ENCODE measurements around the gene C3orf62.

The C3orf62 gene

GRCh38 chr3:49269443-49270155 lies 7.4 kb downstream of the C3orf62 start:
- no peak for DNase-seq (ENCODE audit: low spot score)
- TF ChIP-seq, protein P1, sequence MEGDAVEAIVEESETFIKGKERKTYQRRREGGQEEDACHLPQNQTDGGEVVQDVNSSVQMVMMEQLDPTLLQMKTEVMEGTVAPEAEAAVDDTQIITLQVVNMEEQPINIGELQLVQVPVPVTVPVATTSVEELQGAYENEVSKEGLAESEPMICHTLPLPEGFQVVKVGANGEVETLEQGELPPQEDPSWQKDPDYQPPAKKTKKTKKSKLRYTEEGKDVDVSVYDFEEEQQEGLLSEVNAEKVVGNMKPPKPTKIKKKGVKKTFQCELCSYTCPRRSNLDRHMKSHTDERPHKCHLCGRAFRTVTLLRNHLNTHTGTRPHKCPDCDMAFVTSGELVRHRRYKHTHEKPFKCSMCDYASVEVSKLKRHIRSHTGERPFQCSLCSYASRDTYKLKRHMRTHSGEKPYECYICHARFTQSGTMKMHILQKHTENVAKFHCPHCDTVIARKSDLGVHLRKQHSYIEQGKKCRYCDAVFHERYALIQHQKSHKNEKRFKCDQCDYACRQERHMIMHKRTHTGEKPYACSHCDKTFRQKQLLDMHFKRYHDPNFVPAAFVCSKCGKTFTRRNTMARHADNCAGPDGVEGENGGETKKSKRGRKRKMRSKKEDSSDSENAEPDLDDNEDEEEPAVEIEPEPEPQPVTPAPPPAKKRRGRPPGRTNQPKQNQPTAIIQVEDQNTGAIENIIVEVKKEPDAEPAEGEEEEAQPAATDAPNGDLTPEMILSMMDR (IDR thresholded peaks at IDR 0.05; ENCODE audit: extremely low read depth, missing control alignments): no peak

DNA sequence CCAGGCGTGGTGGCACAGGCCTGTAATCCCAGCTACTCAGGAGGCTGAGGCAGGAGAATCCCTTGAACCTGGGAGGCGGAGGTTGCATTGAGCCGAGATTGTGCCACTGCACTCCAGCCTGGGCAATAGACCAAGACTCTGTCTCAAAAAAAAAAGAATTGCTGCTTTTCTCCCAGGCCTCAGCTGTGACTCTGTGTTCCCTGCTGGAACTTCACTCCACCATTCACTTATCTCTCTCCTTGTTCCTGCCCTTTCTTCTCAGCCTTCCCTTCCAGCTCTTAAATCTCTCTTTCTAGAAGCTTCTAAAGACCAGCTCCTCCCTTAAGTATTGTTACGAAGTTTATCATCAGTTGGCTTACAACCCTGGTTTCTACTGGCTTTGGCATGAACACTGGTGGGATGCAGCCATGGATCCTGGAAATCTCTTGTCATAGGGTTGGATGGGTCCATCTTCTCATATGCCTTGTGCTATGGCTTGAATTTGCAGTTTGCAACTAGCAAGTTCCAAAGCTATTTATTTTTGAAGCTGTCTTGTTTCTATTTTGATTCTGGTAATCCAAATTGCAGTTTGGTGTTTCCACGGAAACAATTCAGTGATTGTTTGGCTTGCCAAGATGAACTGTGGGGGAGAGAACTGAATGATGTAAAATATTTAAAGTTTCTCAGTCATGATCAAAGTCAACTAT lies 10.5 kb downstream of the C3orf62 start:
- DNase-seq (ENCODE audit: low spot score): no peak
- TF ChIP-seq, protein P1 (IDR thresholded peaks at IDR 0.05; ENCODE audit: extremely low read depth, missing control alignments): no peak

DNA sequence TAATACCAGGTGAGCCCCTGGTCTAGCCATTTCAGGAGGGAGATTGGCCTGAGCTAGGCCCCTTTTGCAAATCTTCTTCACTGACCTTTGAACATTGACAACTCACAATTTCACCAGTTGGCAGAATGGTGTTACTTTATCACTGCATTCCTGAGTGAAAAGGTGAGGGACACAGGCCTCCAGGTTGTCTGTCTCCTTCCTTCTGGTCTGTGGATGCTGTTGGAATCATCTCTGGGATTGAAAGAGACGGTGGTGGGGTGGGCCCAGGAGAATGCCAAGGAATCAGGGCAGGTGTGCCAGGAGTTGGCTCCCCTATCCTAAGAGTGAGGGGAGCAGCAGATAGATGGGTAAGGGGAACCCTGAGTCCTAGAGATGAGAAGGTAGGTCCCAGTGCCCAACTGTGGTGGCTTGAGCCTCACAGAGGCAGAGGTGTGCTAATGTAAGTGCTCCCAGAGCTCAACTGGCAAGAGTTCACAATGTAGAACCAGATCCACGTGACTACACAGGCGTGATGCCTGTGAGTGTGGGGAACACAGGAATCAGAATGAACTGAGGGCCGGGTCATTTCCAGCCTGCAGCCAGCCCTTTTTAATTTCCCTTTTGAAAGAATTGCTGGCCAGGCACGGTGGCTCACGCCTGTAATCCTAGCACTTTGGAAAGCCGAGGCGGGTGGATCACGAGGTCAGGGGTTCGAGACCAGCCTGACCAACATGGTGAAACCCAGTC lies 11.2 kb downstream of the C3orf62 start:
- DNase-seq (ENCODE audit: low spot score): no peak
- TF ChIP-seq, protein P1 (IDR thresholded peaks at IDR 0.05; ENCODE audit: extremely low read depth, missing control alignments): no peak

DNA sequence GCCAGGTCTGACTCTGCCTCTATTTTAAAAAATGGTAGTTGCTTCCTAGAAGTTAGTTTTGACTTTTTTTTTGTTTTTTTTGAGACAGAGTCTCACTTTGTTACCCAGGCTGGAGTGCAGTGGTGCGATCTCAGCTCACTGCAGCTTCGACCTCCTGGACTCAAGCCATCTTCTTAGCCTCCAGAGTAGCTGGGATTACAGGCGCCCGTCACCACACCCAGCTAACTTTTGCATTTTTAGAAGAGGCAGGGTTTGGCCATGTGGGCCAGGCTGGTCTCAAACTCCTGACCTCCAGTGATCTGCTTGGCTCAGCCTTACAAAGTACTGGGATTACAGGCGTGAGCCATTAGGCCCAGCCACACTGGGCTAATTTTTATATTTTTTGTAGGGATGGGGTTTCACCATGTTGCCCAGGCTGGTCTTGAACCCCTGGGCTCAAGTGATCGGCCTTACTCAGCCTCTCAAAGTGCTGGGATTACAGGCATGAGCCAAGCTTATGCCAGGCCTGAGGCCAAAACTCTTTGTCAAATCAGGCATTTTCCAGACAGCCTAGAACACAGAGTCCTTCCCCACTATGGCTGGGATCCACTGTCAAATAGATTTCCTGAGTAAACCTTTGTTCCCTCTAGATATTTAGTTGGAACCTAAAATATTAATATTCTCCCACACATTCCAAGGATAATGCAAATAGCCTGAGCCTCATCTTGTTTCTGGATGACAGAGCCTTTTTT lies 13.7 kb downstream of the C3orf62 start:
- no peak for DNase-seq (ENCODE audit: low spot score)

DNA sequence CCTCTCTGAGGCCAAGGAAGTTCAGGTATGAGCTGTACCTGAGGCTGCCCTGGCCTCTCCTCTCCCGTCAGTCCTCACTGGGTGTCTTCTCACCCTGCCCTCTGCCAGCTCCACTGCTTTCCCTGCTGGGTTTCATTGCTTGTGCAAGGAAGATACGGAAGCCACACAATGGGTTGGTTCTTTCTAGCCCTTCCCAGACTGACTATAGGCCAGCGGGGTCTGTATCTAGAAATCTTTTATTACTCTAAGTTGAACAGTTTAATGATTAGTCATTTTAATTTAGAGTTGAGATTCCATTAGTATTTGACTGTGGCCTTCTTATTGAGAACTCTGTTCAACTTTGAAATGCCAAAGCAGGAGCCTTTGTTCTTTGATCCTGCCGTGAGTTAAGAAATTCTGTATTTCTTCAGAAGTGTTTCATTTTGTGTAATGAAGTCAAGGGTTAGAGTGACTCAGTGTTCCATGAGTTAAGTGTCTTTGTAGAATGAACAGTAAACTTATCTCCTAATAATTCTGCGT lies 16.2 kb downstream of the C3orf62 start:
- DNase-seq (ENCODE audit: low spot score): no peak
- TF ChIP-seq, protein P1 (IDR thresholded peaks at IDR 0.05; ENCODE audit: extremely low read depth, missing control alignments): no peak

More for the DNA sequence above, 13.7 kb downstream of the C3orf62 start:
- TF ChIP-seq, protein P1 (IDR thresholded peaks at IDR 0.05; ENCODE audit: extremely low read depth, missing control alignments): no peak

DNA sequence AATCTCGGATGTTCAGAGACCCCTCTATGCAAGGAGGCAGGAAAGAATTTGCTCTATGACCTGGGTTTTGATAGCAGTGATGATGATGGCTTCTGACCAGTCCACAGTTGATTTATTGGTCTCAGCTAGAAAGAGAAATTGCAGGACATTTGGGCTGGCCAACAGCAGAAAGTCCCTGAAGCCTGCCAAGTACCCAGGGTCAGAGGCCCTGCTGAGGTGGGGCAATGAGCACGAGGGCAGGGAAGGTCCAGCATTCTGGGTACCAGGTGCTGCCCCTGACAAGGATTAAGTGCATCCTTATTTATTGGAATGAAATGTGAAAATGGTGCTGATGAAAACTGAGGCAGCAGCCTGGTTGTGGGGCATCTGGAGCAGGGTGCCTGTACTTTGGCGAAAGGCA lies 19.8 kb downstream of the C3orf62 start:
- TF ChIP-seq, protein P1 (IDR thresholded peaks at IDR 0.05; ENCODE audit: extremely low read depth, missing control alignments): no peak
- DNase-seq (ENCODE audit: low spot score): no peak

All from GM20000 (cell line).